Testis (tissue), 3 donors: Measurements from ENCODE around the gene CDC42BPB. TPM values are rescaled to one million over a fixed set of nuclear protein-coding genes. Genes with fewer than 3 reads are reported as not detected.
"Not testable (repeated sequence)": the region's sequence is repeated elsewhere in the genome, so short reads cannot be mapped to it uniquely, and the experiment has no call there.

Experiments
- DNase-seq: peaks from one replicate; pipeline ENCODE4 v3.0.0-alpha.2; 2019
- H3K27ac ChIP-seq, 2 donors: fragments of 200-600 bp; sonication (generic); one replicate each; pipeline ENCODE4 v1.5.1; 2019
- H3K27me3 ChIP-seq: fragments of 200-600 bp; sonication (generic); one replicate; pipeline ENCODE4 v1.5.1; 2019
- H3K36me3 ChIP-seq: fragments of 200-600 bp; sonication (generic); one replicate; pipeline ENCODE4 v1.5.1; 2017; ENCODE audit warnings: low read depth; ENCODE audit errors: missing control alignments
- H3K4me1 ChIP-seq: fragments of 200-600 bp; sonication (generic); one replicate; pipeline ENCODE4 v1.5.1; 2019
- H3K4me3 ChIP-seq, 2 donors: fragments of 200-600 bp; sonication (generic); one replicate each; pipeline ENCODE4 v1.5.1; 2017 to 2019
- H3K9me3 ChIP-seq: fragments of 200-600 bp; sonication (generic); one replicate; pipeline ENCODE4 v1.5.1; 2017
- CTCF ChIP-seq, 3 experiments: fragments of 450-650 bp in 2 of 3; fragments of 200-600 bp in 1 of 3; sonication (generic) in 1 of 3; IDR thresholded peaks; one replicate each; pipeline ENCODE4 v1.5.1; 2016 to 2019; ENCODE audit warnings: antibody characterized with exemption in 3 of 3, mild to moderate bottlenecking in 2 of 3, moderate library complexity in 1 of 3
- POLR2A ChIP-seq: fragments of 450-650 bp; IDR thresholded peaks from one replicate; pipeline ENCODE4 v1.6.1; 2017; ENCODE audit warnings: antibody characterized with exemption, mild to moderate bottlenecking, moderate library complexity
- WGBS, 2 donors: methylation state at CpG; one replicate each; pipeline ENCODE4 v1.1.5; 2018; 5-methylcytosine and 5-hydroxymethylcytosine counted together
- intact Hi-C: fragments of 100-400 bp; cut with DNase I; formaldehyde crosslinking; loops from one replicate; pipeline ENCODE4 v1.15.1; 2023; ENCODE audit warnings: low total_unique reads
- polyA plus RNA-seq: library from polyadenylated mRNA; stranded (reverse); fragments of 350-450 nt; fragmentation: Illumina TruSeq; extraction: RNeasy Lipid Tissue Mini Kit (QIAGEN cat#74804); gene quantifications from one replicate; pipeline ENCODE4 v1.2.3, GENCODE V29; 2014; ENCODE audit warnings: low read depth, low replicate concordance; ENCODE audit not compliant: insufficient read depth
- total RNA-seq, 2 donors: library from RNA; depleted of rRNA; stranded (reverse); fragments of >200 nt; gene quantifications; one replicate each; pipeline ENCODE4 v1.2.3, GENCODE V29; 2016

CDC42BPB gene
- total and polyA plus RNA-seq, 3 donors from 2014 or later = 90.3 to 216 (median 201) TPM

- Histone ChIP-seq H3K4me1 (peaks cover 9% of the 10 kb centered on the region), H3K27ac (no peak overlapping the region), H3K27me3 (no peaks in the 10 kb centered on the region), H3K4me3 (no peak overlapping the region), H3K9me3 (no peaks in the 10 kb centered on the region), H3K36me3 (no peaks in the 10 kb centered on the region)
- intact Hi-C loops = no loop called here
- no peak for TF ChIP-seq POLR2A
- 88 to 90% methylated on average over 8 of the region's 8 CpGs for WGBS, 2 donors
- no peak for DNase-seq
Measured at GRCh38 chr14:102899516-102899900, 157.8 kb downstream of the CDC42BPB start.

GRCh38 chr14:102898776-102899515, 158.4 kb downstream of the CDC42BPB start:
- Histone ChIP-seq H3K36me3 (no peaks in the 10 kb centered on the region), H3K4me3 (no peak overlapping the region), H3K27me3 (no peaks in the 10 kb centered on the region), H3K4me1 (peaks cover 9% of the 10 kb centered on the region), H3K27ac (no peak overlapping the region), H3K9me3 (no peaks in the 10 kb centered on the region)
- DNase-seq = no peak
- intact Hi-C loops = no loop called here
- TF ChIP-seq CTCF (IDR thresholded peaks at IDR 0.05) = no peak
- TF ChIP-seq POLR2A = no peak
- 89% methylated on average over 16 to 18 of the region's 18 CpGs for WGBS, 2 donors

GRCh38 chr14:102898298-102898697, 159.1 kb downstream of the CDC42BPB start:
- H3K4me1 ChIP-seq = peaks cover 9% of the 10 kb centered on the region
- TF ChIP-seq CTCF (IDR thresholded peaks at IDR 0.05) = no peak
- no peak for TF ChIP-seq POLR2A
- no peaks in the 10 kb centered on the region for H3K27me3 ChIP-seq
- intact Hi-C loops = no loop called here
- H3K27ac ChIP-seq = no peak overlapping the region
- DNase-seq = no peak
- H3K4me3 ChIP-seq = no peak overlapping the region
- no peaks in the 10 kb centered on the region for H3K9me3 ChIP-seq
- H3K36me3 ChIP-seq = no peaks in the 10 kb centered on the region
- WGBS, 2 donors = 79 to 88% methylated on average over 6 of the region's 6 CpGs

GRCh38 chr14:102897299-102898027, 159.9 kb downstream of the CDC42BPB start:
- TF ChIP-seq POLR2A = no peak
- TF ChIP-seq CTCF (IDR thresholded peaks at IDR 0.05) = no peak
- Histone ChIP-seq H3K4me3 (no peak overlapping the region), H3K27ac (no peak overlapping the region), H3K36me3 (no peaks in the 10 kb centered on the region), H3K27me3 (no peaks in the 10 kb centered on the region), H3K9me3 (no peaks in the 10 kb centered on the region), H3K4me1 (peaks cover 9% of the 10 kb centered on the region)
- DNase-seq = no peak
- 70 to 77% methylated on average over 14 of the region's 14 CpGs for WGBS, 2 donors
- intact Hi-C loops = no loop called here

GRCh38 chr14:102896735-102897134, 160.6 kb downstream of the CDC42BPB start:
- H3K27ac ChIP-seq = not testable (repeated sequence)

More at GRCh38 chr14:102896735-102897134, 160.6 kb downstream of the CDC42BPB start:
- H3K4me3 ChIP-seq, H3K4me1 ChIP-seq, H3K9me3 ChIP-seq, H3K36me3 ChIP-seq, intact Hi-C loops, DNase-seq, H3K27me3 ChIP-seq: not testable (repeated sequence)
